ENCODE measurements around the gene SUFU. TPM values are rescaled to one million over a fixed set of nuclear protein-coding genes. Genes with fewer than 3 reads are reported as not detected.

Gene SUFU
- total RNA-seq, 1 experiment from 2014 or later: 10.6 TPM

DNA sequence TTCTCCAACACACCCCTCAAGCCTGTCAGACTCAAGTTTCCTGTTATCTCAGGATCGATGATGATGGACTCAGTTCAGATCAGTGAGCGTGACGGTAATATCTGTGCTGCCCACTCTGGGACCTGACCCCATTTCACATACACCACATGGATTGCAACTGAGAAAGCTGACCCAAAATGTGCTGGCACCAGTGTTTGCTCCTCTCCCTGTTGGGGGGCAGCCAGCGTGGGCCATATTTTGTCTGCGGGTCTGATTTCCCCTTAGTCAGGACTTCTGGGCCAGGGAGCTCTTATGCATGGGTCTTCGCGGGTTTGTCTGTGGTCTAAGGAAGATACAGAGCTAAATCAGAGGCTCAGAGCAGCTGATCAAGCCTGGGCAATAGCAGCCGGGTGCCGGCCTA, 97.9 kb downstream of the SUFU start:
- Mint-ChIP-seq H3K27me3 (ENCODE audit: insufficient read depth, unreplicated experiment) (no peaks in the 10 kb centered on the region), H3K4me1 (ENCODE audit: low read depth, unreplicated experiment) (peaks cover 9% of the 10 kb centered on the region)

GRCh38 chr10:102602272-102603045, 98.7 kb downstream of the SUFU start:
- Mint-ChIP-seq H3K4me3 (ENCODE audit: unreplicated experiment) (no peak overlapping the region), H3K9me3 (ENCODE audit: unreplicated experiment) (no peaks in the 10 kb centered on the region), H3K27me3 (ENCODE audit: insufficient read depth, unreplicated experiment) (no peaks in the 10 kb centered on the region), H3K36me3 (ENCODE audit: insufficient read depth, unreplicated experiment) (no peaks in the 10 kb centered on the region), H3K27ac (ENCODE audit: unreplicated experiment) (no peak overlapping the region), H3K4me1 (ENCODE audit: low read depth, unreplicated experiment) (peaks cover 9% of the 10 kb centered on the region)
- Histone ChIP-seq H3K36me3 (ENCODE audit: control insufficient read depth, insufficient read depth, low read length) (no peaks in the 10 kb centered on the region; the same call in 1 of the 2 replicates), H3K4me3 (ENCODE audit: low read depth, low read length) (no peak overlapping the region), H3K27me3 (replicated peaks; ENCODE audit: control insufficient read depth, insufficient read depth, low read length) (no peaks in the 10 kb centered on the region), H3K4me1 (peaks cover 36% of the 10 kb centered on the region), H3K9me3 (no peaks in the 10 kb centered on the region)
- no peak for TF ChIP-seq CTCF (IDR thresholded peaks at IDR 0.05; ENCODE audit: insufficient read depth in 1 of 2, low read depth in 1 of 2, low read length in 1 of 2, severe bottlenecking in 1 of 2, unreplicated experiment in 1 of 2)
- POLR2A ChIA-PET: no interaction called here
- DNase-seq: no peak
- CTCF ChIA-PET: interaction anchor here (0.9 kb wide), 1 partner anchor 100 kb away, joined by 3 read pairs; the partner anchor contains the start of gene ACTR1A
- no TSS peak for BruUV-seq (replicated peaks)
- intact Hi-C loops (cut with micrococcal nuclease; ENCODE audit: unreplicated experiment): no loop called here

More for the DNA sequence above, 97.9 kb downstream of the SUFU start:
- no peak for TF ChIP-seq CTCF (IDR thresholded peaks at IDR 0.05; ENCODE audit: insufficient read depth in 1 of 2, low read depth in 1 of 2, low read length in 1 of 2, severe bottlenecking in 1 of 2, unreplicated experiment in 1 of 2)
- no peak overlapping the region for H3K27ac Mint-ChIP-seq (ENCODE audit: unreplicated experiment)
- no peak overlapping the region for H3K4me3 ChIP-seq (ENCODE audit: low read depth, low read length)
- no peaks in the 10 kb centered on the region for H3K27me3 ChIP-seq (replicated peaks; ENCODE audit: control insufficient read depth, insufficient read depth, low read length)
- no peak overlapping the region for H3K4me3 Mint-ChIP-seq (ENCODE audit: unreplicated experiment)
- ChIA-PET CTCF (interaction anchor here (0.9 kb wide), 1 partner anchor 99 kb away, joined by 3 read pairs; the partner anchor contains the start of gene ACTR1A), POLR2A (no interaction called here)
- no peaks in the 10 kb centered on the region for H3K36me3 Mint-ChIP-seq (ENCODE audit: insufficient read depth, unreplicated experiment)
- H3K36me3 ChIP-seq (ENCODE audit: control insufficient read depth, insufficient read depth, low read length): no peaks in the 10 kb centered on the region; the same call in 1 of the 2 replicates
- intact Hi-C loops (cut with micrococcal nuclease; ENCODE audit: unreplicated experiment): no loop called here
- H3K9me3 Mint-ChIP-seq (ENCODE audit: unreplicated experiment): no peaks in the 10 kb centered on the region
- peaks cover 36% of the 10 kb centered on the region for H3K4me1 ChIP-seq
- no TSS peak for BruUV-seq (replicated peaks)
- no peaks in the 10 kb centered on the region for H3K9me3 ChIP-seq
- DNase-seq: no peak

- no peak for DNase-seq
- Mint-ChIP-seq H3K9me3 (ENCODE audit: unreplicated experiment) (no peaks in the 10 kb centered on the region), H3K27me3 (ENCODE audit: insufficient read depth, unreplicated experiment) (no peaks in the 10 kb centered on the region), H3K36me3 (ENCODE audit: insufficient read depth, unreplicated experiment) (no peaks in the 10 kb centered on the region), H3K4me3 (ENCODE audit: unreplicated experiment) (no peak overlapping the region), H3K4me1 (ENCODE audit: low read depth, unreplicated experiment) (peaks cover 7% of the 10 kb centered on the region), H3K27ac (ENCODE audit: unreplicated experiment) (peak overlapping the region; percentile 54)
- H3K36me3 ChIP-seq (ENCODE audit: control insufficient read depth, insufficient read depth, low read length): no peaks in the 10 kb centered on the region; the same call in 1 of the 2 replicates
- no peaks in the 10 kb centered on the region for H3K27me3 ChIP-seq (replicated peaks; ENCODE audit: control insufficient read depth, insufficient read depth, low read length)
- H3K9me3 ChIP-seq: no peaks in the 10 kb centered on the region
- ChIA-PET CTCF (no interaction called here), POLR2A (no interaction called here)
- TF ChIP-seq CTCF (IDR thresholded peaks at IDR 0.05; ENCODE audit: insufficient read depth in 1 of 2, low read depth in 1 of 2, low read length in 1 of 2, severe bottlenecking in 1 of 2, unreplicated experiment in 1 of 2): no peak
- intact Hi-C loops (cut with micrococcal nuclease; ENCODE audit: unreplicated experiment): no loop called here
- H3K4me1 ChIP-seq: peaks cover 31% of the 10 kb centered on the region
- H3K4me3 ChIP-seq (ENCODE audit: low read depth, low read length): no peak overlapping the region
- BruUV-seq (replicated peaks): no TSS peak
Measured at GRCh38 chr10:102603946-102604345, 100.2 kb downstream of the SUFU start.
